ENCODE measurements around the gene IKBKE. TPM values are rescaled to one million over a fixed set of nuclear protein-coding genes. Genes with fewer than 3 reads are reported as not detected.

Gene IKBKE
- total RNA-seq, 1 donor from 2014 or later = 7.6 TPM

DNA sequence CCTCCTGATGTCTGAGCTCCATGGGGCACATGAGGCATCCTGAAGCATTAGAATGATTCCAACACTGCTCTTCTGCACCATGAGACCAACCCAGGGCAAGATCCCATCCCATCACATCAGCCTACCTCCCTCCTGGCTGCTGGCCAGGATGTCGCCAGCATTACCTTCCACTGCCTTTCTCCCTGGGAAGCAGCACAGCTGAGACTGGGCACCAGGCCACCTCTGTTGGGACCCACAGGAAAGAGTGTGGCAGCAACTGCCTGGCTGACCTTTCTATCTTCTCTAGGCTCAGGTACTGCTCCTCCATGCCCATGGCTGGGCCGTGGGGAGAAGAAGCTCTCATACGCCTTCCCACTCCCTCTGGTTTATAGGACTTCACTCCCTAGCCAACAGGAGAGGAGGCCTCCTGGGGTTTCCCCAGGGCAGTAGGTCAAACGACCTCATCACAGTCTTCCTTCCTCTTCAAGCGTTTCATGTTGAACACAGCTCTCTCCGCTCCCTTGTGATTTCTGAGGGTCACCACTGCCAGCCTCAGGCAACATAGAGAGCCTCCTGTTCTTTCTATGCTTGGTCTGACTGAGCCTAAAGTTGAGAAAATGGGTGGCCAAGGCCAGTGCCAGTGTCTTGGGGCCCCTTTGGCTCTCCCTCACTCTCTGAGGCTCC, 26.0 kb downstream of the IKBKE start:
- no peaks in the 10 kb centered on the region for H3K27me3 Mint-ChIP-seq (ENCODE audit: low read depth)
- no peak overlapping the region for H3K4me3 Mint-ChIP-seq
- no peak overlapping the region for H3K27ac Mint-ChIP-seq (ENCODE audit: unreplicated experiment)
- peaks cover 8% of the 10 kb centered on the region for H3K4me1 Mint-ChIP-seq
- no peaks in the 10 kb centered on the region for H3K36me3 Mint-ChIP-seq (ENCODE audit: low read depth)
- DNase-seq (ENCODE audit: low read depth, low spot score) = no peak
- TF ChIP-seq, protein P1, sequence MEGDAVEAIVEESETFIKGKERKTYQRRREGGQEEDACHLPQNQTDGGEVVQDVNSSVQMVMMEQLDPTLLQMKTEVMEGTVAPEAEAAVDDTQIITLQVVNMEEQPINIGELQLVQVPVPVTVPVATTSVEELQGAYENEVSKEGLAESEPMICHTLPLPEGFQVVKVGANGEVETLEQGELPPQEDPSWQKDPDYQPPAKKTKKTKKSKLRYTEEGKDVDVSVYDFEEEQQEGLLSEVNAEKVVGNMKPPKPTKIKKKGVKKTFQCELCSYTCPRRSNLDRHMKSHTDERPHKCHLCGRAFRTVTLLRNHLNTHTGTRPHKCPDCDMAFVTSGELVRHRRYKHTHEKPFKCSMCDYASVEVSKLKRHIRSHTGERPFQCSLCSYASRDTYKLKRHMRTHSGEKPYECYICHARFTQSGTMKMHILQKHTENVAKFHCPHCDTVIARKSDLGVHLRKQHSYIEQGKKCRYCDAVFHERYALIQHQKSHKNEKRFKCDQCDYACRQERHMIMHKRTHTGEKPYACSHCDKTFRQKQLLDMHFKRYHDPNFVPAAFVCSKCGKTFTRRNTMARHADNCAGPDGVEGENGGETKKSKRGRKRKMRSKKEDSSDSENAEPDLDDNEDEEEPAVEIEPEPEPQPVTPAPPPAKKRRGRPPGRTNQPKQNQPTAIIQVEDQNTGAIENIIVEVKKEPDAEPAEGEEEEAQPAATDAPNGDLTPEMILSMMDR (conservative IDR thresholded peaks at IDR 0.05) = no peak
- H3K9me3 Mint-ChIP-seq = no peaks in the 10 kb centered on the region

DNA sequence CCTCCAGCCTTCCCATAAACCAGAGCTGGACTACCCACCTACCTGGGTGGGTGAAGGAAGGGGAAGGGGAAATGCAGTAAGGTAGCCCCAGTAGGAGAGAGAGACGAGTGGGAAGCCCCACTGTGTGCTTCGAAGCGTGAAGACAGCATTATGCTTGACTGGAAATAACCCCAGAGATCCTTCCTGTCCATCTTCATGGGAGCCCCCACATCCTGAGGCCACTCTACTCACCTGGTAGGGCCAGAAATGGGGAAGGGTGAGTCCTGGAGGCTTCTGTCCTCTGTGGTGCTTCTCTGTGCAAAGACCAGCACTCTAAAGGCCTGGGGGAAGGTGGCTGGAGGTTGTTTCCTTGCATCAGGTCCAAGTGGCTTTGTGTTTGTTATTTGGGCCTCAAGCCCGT, 27.1 kb downstream of the IKBKE start:
- H3K27me3 Mint-ChIP-seq (ENCODE audit: low read depth) = peaks cover 6% of the 10 kb centered on the region
- no peaks in the 10 kb centered on the region for H3K36me3 Mint-ChIP-seq (ENCODE audit: low read depth)
- H3K27ac Mint-ChIP-seq (ENCODE audit: unreplicated experiment) = no peak overlapping the region
- DNase-seq (ENCODE audit: low read depth, low spot score) = no peak
- no peak overlapping the region for H3K4me3 Mint-ChIP-seq
- no peaks in the 10 kb centered on the region for H3K9me3 Mint-ChIP-seq
- peaks cover 8% of the 10 kb centered on the region for H3K4me1 Mint-ChIP-seq
- TF ChIP-seq, protein P1 (conservative IDR thresholded peaks at IDR 0.05) = no peak

DNA sequence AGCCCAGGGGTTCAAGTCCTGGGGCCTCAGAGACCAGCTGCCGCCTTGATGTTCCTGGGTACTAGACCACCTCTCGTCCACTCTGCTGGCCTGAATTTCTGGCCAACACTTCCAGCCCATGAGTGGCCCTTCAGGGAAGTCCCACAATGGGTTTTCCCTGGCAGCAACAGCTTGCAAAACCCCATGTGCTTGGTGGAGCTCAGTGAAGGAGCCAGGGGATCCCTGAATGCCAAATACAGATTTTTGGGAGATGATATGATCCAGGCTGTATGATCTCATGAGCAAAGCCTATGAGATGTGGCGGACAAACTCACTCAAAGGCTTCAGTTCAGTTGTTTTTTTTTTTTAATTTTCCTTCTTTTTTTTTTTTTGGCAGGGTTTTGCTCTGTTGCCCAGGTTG, 27.5 kb downstream of the IKBKE start:
- DNase-seq (ENCODE audit: low read depth, low spot score) = no peak
- no peak overlapping the region for H3K4me3 Mint-ChIP-seq
- peaks cover 11% of the 10 kb centered on the region for H3K27me3 Mint-ChIP-seq (ENCODE audit: low read depth)
- H3K27ac Mint-ChIP-seq (ENCODE audit: unreplicated experiment) = no peak overlapping the region
- peaks cover 8% of the 10 kb centered on the region for H3K4me1 Mint-ChIP-seq
- no peaks in the 10 kb centered on the region for H3K9me3 Mint-ChIP-seq
- no peaks in the 10 kb centered on the region for H3K36me3 Mint-ChIP-seq (ENCODE audit: low read depth)
- TF ChIP-seq, protein P1 (conservative IDR thresholded peaks at IDR 0.05) = no peak

DNA sequence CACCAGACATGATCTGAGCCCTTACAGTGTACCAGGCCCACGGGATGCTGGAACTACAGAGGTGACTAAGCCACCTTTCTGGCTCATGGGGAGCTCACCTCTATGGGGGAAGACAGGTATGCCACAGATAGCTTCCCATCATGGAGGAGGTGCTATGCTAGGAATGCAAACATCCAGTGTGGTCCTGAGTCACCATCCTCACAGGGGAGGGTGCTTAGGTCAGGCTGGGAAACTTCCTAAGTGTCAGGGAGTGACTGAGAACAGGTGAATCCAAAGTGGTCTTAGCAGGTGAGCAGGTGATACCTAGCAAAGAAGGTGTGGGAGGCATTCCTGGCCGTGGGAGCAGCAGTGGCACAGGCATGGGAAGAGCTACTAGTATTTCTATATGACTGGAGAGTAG, 28.4 kb downstream of the IKBKE start:
- Mint-ChIP-seq H3K27ac (ENCODE audit: unreplicated experiment) (no peak overlapping the region), H3K27me3 (ENCODE audit: low read depth) (peaks cover 18% of the 10 kb centered on the region), H3K9me3 (no peaks in the 10 kb centered on the region), H3K4me1 (peaks cover 8% of the 10 kb centered on the region), H3K4me3 (no peak overlapping the region), H3K36me3 (ENCODE audit: low read depth) (no peaks in the 10 kb centered on the region)
- DNase-seq (ENCODE audit: low read depth, low spot score) = no peak
- TF ChIP-seq, protein P1 (conservative IDR thresholded peaks at IDR 0.05) = no peak

DNA sequence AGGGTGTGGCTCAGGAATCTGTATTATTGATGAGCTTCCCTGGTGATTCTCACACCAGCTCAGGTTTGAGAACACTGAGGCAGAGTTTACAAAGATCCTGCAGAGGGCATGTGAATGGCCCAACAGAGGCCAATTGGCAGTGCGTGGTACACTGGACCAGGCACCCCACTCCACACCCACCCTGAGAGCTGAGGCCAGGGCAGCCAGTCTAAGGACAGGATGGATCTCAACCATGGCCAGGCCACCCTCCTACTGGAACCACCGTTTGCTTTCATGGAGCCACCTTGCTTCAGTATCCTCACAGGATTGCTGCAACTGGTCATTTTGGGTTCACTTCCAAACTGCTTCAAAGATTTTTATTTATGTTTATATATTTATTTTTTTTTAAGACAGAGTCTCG, 29.8 kb downstream of the IKBKE start:
- no peak overlapping the region for H3K27ac Mint-ChIP-seq (ENCODE audit: unreplicated experiment)
- H3K4me1 Mint-ChIP-seq = peaks cover 12% of the 10 kb centered on the region
- DNase-seq (ENCODE audit: low read depth, low spot score) = no peak
- no peak overlapping the region for H3K4me3 Mint-ChIP-seq
- H3K9me3 Mint-ChIP-seq = no peaks in the 10 kb centered on the region
- H3K36me3 Mint-ChIP-seq (ENCODE audit: low read depth) = no peaks in the 10 kb centered on the region
- TF ChIP-seq, protein P1 (conservative IDR thresholded peaks at IDR 0.05) = no peak
- H3K27me3 Mint-ChIP-seq (ENCODE audit: low read depth) = peaks cover 32% of the 10 kb centered on the region
